Ishikawa (cell line): ENCODE data around the gene TLR4.

Experiments used
- CEBPB ChIP-seq: IDR thresholded peaks from 2 replicates; pipeline ENCODE4 v1.6.1; 2012
- CREB1 ChIP-seq: IDR thresholded peaks from 2 replicates; pipeline ENCODE4 v1.6.1; 2012; ENCODE audit warnings: low read depth
- EGR1 ChIP-seq: IDR thresholded peaks from 2 replicates; pipeline ENCODE4 v1.6.1; 2012
- EP300 ChIP-seq: IDR thresholded peaks from 2 replicates; pipeline ENCODE4 v1.6.1; 2012; ENCODE audit warnings: borderline replicate concordance
- FOXM1 ChIP-seq: IDR thresholded peaks from 2 replicates; pipeline ENCODE4 v1.6.1; 2012; ENCODE audit warnings: low read depth, borderline replicate concordance
- MAX ChIP-seq: IDR thresholded peaks from 2 replicates; pipeline ENCODE4 v1.6.1; 2012
- NFIC ChIP-seq: IDR thresholded peaks from 2 replicates; pipeline ENCODE4 v1.6.1; 2012
- RAD21 ChIP-seq: IDR thresholded peaks from 2 replicates; pipeline ENCODE4 v1.6.1; 2012; ENCODE audit warnings: low read depth
- REST ChIP-seq: IDR thresholded peaks from 2 replicates; pipeline ENCODE4 v1.6.1; 2012; ENCODE audit warnings: low read depth, mild to moderate bottlenecking
- TAF1 ChIP-seq: IDR thresholded peaks from 2 replicates; pipeline ENCODE4 v1.6.1; 2012; ENCODE audit warnings: low read depth, mild to moderate bottlenecking
- TCF12 ChIP-seq: IDR thresholded peaks from 2 replicates; pipeline ENCODE4 v1.6.1; 2012; ENCODE audit warnings: low read depth
- TEAD4 ChIP-seq: IDR thresholded peaks from 2 replicates; pipeline ENCODE4 v1.6.1; 2012
- USF1 ChIP-seq: IDR thresholded peaks from 2 replicates; pipeline ENCODE4 v1.6.1; 2012
- YY1 ChIP-seq: IDR thresholded peaks from 2 replicates; pipeline ENCODE4 v1.6.1; 2012; ENCODE audit warnings: low read depth
- ZBTB7A ChIP-seq: IDR thresholded peaks from 2 replicates; pipeline ENCODE4 v1.6.1; 2012; ENCODE audit warnings: low read depth

TLR4 gene

GRCh38 chr9:117665601-117666385 lies 38.4 kb upstream of the TLR4 start:
- TF ChIP-seq EGR1 (no peak), CREB1 (no peak), FOXM1 (no peak), NFIC (no peak)

GRCh38 chr9:117671468-117671867 lies 32.7 kb upstream of the TLR4 start:
- no peak for TF ChIP-seq EGR1
- no peak for TF ChIP-seq USF1
- TF ChIP-seq CEBPB: no peak
- TF ChIP-seq FOXM1: no peak
- no peak for TF ChIP-seq YY1
- no peak for TF ChIP-seq TAF1
- TF ChIP-seq REST: no peak

GRCh38 chr9:117672369-117672768 lies 31.8 kb upstream of the TLR4 start:
- TF ChIP-seq CREB1 (no peak), REST (no peak), FOXM1 (no peak), TCF12 (no peak), TAF1 (no peak), YY1 (no peak), CEBPB (no peak), EP300 (no peak), ZBTB7A (no peak), EGR1 (no peak), USF1 (no peak), NFIC (no peak), MAX (no peak), TEAD4 (no peak), RAD21 (no peak)

- TF ChIP-seq CEBPB: no peak
These were observed 26.6 kb upstream of the TLR4 start for GRCh38 chr9:117677572-117677971.

- TF ChIP-seq TCF12 (no peak), CEBPB (no peak), USF1 (no peak), ZBTB7A (no peak), EP300 (no peak), TAF1 (no peak), EGR1 (no peak), FOXM1 (no peak), RAD21 (no peak), CREB1 (no peak), YY1 (no peak), NFIC (no peak), REST (no peak)
These were observed 25.3 kb upstream of the TLR4 start for GRCh38 chr9:117678871-117679270.
